HG03159 (cell line): ENCODE results near the gene MPPED1.

ENCODE experiments used
- ATAC-seq: cut with Tn5 transposase; IDR thresholded peaks from one replicate; pipeline ENCODE4 v1.9.1; 2021; ENCODE audit warnings: mild to moderate bottlenecking, moderate library complexity; ENCODE audit not compliant: unreplicated experiment

MPPED1 gene

DNA sequence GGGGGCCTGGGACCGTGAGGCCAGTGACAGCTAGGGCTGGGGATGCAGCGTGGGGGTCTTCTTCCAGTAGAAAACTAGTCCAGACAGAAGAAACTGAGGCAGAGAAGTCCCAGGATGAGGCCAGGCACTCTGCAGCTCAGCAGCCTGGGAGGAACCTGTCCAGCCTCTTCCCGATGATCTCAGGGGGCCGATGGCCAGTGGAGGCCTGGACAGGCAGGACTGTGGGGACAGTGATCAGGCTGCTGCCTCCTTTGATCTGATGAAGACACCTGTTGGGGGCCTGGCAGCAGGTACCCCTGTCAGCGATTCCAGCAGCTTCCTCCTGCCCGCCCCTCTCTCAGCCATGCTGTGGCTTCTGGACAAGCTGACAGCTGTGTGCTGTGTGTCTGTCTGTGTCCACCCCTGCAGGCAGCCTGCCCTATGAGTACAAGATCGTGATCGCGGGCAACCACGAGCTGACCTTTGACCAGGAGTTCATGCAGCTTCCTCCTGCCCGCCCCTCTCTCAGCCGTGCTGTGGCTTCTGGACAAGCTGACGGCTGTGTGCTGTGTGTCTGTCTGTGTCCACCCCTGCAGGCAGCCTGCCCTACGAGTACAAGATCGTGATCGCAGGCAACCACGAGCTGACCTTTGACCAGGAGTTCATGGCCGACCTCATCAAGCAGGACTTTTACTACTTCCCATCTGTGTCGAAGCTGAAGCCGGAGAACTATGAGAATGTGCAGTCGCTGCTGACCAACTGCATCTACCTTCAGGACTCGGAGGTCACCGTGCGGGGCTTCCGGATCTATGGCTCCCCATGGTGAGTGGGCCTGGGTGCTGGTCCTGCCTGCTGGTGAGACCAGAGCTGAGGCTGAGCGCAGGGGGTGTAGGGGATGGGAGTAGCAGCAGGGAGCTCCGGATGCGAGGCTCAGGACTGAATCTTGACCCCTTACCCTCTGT, 62.6 kb downstream of the MPPED1 start:
- no peak for ATAC-seq

DNA sequence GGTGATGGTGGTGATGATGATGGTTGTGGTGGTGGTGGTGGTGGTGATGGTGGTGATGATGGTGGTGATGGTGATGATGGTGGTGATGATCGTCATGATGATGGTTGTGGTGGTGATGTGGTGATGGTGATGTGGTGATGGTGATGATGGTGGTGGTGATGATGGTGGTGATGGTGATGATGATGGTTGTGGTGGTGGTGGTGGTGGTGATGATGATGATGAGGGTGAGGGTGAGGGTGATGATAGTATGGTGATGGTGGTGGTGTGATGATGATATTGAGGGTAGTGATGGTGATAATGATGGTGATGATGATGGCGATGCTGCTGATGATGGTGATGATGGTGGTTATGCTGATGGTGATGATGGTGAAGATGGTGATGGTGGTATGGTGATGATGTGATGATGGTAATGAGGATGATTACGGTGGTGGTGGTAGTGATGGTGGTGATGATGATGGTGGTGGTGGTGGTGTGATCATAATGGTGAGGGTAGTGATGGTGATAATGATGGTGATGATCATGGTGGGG, 63.8 kb downstream of the MPPED1 start:
- no peak for ATAC-seq

DNA sequence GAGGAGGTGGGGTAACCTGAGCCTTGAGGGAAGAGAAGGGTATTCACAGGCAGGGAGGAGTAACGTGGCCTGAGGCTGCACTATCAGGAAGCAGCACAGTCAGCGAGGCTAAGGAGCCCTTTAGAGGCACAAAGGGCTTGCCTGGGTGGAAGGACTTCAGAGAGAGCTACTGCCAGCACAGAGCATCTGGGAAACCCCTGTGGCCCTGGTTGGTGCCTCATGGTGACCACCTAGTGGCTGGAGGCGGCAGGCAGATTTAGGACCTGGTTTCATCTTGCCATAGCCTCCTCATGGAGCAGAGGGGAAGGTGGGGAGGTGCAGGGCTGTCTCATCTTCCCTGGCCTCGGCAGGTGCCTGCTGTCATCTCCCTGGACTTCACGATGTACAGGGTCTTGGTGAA, 64.5 kb downstream of the MPPED1 start:
- no peak for ATAC-seq

DNA sequence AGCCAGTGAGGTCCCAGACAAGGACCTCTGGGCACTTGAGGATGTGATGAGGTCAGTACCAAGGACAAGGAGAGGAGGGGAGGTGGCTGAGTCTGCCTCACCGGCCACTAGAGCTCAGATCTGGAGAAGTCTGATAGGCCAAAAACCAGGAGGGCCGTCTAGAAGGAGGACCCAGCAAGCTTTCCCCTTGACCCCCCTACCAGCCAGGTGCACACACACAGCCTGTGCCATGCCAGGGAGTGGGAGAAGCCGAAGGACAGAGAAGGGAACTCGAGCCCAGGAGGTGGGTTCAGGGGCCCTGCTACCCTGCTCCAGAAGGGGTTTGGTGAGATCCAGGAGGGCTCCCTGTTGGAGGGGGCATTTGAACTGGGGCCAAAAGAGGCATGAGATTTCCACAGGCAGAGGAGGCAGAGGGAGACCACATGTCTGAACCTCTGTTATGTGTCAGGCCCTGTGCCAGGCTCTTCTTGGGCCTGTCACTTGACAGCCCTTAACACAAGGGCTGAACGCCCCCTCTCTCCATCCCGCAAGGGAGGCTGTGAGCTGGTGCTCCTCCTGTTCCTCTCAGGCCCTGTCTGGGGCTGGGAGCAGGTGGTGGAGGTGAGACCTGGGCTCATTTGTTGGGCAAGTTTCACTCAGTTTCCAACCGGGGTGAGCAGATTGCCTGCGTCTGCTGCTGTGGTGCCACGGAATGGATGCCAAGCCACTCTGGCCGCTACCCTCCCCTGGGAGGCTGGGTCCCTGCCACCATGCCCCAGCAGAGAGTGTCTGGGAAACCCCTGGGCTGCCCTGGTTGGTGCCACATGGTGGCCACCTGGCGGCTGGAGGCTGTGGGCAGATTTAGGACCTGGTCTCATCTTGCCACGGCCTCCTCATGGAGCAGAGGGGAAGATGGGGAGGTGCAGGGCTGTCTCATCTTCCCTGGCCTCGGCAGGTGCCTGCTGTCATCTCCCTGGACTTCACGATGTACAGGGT, 65.2 kb downstream of the MPPED1 start:
- no peak for ATAC-seq

DNA sequence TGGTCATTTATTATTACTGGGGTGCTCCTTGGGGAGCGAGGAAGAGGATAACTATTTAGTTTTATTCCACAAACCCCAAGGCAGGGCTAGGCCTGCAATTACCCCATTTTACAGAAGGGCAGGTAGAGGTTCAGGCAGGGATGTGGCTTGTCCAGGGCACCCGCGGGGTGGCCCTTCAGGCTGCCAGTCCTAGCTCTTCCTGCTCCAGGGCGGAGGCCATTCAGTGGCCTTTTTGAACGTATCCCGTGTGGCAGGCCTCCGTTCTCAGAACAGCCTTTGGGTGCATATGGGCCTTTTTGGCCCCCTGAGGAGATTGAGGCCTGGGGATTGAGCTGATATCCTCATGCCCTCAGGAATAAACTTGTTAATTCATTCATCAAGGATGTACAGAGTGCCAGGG, 66.2 kb downstream of the MPPED1 start:
- ATAC-seq: no peak

DNA sequence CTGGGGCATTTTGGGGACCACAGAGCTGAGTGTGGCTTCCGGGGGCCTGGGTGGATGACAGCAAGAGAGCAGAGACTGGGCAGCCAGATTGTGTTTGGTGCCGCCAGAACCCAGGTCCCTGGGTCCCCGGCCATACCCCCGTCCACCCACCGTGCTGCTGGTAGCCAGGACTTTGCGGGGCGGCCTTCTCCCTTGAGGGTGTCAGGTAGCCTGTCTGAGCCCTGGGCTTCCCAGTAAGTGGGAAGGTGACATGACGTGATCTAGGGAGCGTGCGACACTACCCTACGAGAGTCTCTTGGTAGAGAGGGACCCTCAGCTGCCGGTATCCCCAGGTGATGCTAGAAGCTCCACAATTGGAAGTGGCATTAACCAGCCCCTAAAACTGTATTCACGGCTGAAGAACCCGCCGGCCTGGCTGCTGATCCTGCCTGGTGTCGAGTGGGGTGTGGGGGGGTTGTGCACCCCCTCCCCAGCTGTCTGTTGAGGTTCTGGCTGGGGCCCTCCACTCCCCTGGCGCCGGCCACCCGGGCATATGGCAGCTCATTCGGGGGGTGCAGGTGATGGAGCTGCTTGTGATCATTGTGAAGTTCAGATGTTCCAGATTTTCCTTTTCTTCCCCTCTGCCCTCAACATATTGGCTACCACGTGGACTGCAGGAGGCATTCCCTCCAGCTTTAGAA, 66.9 kb downstream of the MPPED1 start:
- no peak for ATAC-seq

DNA sequence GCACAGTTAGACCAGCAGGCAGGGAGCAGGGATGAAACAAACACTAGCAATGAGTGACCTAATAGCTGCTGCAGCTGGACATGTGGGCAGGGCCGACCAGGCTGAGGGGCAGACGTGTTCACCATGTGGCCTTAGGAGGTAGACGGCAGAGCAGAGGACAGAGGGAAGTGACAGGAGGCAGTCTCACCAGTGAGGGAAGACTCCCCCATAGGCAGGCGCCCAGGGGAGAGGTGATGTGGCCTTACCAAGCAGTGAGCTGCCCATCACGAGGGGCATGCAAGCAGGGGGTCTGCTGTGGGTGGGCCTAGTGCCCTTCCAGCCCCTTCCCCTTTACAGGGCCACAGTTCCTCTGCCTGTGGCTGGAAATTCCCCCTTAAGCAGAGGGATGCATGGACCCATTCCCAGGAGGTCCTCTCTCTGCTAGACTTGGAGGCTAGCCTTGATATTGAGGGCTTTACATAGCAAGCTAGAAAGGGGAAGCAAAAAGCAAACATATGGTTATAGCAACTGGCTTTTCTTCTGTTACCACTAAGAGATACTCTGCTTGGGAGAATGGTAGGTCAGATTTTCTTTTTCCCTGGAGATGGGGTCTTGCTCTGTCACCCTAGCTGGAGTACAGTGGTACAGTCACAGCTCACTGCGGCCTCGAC, 67.6 kb downstream of the MPPED1 start:
- ATAC-seq: no peak

DNA sequence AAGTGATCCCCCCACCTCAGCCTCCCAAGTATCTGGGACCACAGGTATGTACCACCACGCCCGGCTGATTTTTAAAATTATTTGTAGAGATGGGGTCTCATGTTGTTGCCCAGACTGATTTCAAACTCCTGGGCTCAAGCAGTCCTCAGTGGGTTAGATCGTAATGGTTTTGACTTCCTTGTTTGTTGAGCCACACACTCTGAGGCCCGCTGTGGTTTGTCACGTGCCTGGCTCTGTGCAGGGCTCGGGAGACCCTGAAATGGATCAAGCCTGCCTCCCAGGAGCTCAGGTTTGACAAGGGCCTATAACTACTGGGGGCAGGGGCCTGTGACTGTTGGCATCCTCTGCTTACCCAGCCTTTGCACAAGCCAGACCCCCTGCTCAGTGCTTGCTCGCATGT, 68.1 kb downstream of the MPPED1 start:
- ATAC-seq: no peak

DNA sequence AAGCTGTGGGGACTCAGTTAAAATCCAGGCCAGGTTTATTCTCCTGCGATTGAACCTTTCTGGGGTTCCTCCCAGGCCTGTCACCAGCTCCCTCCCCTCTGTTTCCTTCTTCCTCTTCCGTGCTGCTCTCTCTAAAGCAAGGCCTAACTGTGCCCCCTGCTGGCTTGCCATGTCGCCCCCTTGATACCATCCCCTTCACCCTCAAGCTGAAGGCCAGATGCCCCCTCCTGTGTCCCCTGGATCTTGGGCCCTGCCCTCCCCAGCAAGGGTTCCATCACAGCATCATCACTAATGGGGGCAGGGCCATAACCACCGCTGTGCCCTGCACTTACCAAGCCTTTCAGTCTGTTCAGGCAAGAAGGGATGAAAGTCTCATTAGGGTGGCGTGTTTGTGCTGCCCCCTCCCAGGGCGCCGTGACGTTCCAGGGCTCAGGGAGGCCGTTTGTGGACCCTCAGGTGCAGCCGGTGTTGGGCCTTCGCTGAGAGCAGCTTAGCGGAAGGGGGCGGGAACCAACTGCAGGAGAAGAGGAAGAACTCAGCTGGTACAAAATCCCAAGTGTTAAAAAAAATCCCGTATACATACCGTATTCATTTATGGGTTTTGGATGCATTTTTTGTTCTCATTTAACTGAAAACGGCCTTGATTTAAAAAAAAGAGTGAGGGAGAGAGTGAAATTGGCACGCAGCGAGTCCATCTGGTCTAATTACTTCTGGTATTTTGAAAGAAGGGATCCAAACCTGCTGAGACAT, 69.9 kb downstream of the MPPED1 start:
- ATAC-seq: no peak

DNA sequence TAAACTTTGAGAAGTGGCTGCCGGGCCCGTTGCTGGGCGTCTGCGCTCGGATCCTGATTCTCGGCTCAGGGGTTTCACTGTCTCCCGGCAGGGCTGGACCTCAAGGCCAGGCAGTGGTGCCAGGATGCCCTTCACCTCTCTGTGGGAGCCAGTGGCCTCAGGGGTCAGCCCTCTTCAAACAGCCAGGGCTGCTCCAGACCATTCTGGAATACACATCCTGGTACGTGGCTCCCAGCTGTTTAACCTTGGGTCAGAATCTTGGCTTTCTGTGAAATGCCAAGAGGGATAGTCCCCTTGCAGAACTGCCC, 70.5 kb downstream of the MPPED1 start:
- no peak for ATAC-seq

DNA sequence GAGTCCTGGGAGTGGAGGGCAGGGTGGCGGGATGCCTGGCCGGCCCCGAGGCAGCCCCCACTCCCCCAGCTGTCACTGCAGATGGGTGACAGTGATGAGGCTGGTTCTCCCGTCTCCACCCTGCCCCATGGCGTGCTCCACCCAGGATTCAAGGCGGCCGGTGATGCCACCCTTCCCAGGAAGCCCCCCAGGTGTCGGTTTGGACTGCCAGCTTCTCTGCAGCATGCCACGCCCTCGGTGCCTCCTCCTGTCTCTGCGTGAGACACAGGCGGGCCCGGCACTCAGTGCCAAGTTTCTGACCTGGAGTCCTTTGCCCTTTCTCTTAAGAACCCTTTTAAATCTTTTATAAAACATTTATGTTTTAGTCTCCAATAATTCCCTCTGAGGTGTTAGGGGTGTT, 71.5 kb downstream of the MPPED1 start:
- no peak for ATAC-seq

DNA sequence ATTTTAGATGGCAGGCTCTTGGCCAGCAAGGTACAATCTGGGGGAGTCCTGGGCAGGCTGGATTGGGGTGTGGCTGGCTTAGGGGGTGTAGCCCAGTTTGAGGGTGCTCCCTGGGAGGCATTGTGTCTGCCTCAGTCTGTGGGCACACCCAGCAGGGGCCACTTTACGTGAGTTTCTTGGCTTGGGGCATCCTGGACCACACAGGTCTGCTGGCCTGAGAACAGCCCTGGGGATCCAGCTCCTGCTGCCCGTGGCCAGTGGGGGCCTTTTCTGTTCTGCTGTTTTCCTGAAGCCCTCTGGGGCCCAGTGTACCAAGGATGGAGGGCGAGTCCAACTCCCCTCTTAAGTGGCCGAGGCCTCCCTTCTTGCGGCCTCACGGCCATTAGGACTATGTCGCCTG, 71.9 kb downstream of the MPPED1 start:
- ATAC-seq: no peak

DNA sequence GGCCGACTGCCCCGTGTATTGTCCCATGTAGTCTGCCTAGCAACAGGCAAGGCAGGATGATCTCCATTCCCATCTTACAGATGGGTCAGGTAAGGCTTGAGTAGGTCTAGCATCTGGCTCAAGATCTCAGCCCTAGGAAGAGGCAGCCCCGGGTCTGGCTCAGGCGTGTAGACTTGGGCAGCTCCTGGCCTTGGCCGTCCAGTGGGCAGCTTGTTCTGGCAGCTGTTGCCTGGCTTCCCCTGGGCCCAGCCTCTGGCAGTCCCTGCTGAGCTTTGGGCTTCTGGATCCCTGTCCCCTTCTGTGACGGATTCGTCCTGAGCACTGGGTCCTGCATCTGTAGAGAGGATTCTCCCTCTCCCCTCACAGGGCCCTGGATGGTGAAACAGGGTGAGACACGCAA, 72.4 kb downstream of the MPPED1 start:
- no peak for ATAC-seq

DNA sequence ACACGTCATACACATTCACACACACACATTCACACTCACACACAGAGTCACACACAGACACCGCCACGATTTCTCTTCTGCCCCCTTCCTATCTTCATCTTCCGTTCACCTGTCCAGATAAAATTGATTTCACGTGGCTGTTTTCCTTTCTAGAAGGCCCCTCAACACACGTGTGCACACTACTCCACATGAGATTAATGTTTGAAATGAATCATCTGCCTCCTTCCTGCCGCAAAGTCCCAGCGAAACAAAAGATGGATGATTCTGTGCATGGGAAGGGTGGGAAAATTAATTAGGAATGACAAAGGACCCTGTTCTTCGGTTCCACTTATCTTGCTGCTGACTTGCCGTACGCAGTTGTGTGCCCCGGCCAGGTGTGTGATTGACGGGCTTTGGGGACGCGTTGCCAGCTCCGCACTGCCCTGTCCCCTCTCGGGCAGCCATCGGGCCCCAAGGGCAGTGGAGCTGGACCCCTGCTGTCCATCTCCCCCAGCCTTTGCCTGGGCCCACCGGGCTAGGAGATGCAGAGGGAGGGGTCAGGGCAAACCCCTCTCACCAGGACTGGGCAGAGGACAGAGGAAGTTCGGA, 73.8 kb downstream of the MPPED1 start:
- no peak for ATAC-seq

DNA sequence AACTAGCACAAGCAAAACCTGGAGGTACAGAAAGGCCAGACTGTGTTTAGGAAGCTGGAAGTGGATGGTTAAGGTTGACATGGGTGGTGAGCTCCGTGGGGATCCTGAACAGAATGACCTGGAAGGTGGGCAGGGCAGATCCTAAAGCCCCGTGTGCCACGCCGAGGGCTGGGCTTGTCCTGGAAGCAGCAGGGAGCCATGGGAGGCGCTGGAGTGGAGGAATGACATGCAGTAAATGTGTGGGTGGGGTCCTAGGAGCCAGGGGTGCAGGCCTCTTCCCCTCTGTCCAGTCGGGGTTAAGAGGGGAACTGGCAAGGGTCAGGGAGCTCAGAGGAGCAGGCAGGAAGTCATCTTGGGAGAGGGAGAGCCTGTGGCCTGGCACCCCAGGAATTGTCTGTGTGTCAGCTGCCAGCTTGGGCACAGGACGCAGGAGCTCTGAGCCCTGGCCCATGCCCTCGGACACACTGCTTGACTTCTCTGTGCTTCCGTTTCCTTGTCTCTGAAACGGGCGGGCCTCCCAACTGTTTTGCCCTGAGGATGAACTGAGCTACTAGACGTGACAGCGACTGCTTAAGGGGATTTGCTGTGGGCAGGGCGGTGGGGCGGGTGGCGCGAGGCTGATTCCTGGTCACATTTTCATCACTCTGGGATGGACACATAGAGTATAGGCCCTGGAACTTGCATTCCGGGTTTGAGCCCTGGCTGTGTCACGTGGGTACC, 75.7 kb downstream of the MPPED1 start:
- ATAC-seq: no peak

DNA sequence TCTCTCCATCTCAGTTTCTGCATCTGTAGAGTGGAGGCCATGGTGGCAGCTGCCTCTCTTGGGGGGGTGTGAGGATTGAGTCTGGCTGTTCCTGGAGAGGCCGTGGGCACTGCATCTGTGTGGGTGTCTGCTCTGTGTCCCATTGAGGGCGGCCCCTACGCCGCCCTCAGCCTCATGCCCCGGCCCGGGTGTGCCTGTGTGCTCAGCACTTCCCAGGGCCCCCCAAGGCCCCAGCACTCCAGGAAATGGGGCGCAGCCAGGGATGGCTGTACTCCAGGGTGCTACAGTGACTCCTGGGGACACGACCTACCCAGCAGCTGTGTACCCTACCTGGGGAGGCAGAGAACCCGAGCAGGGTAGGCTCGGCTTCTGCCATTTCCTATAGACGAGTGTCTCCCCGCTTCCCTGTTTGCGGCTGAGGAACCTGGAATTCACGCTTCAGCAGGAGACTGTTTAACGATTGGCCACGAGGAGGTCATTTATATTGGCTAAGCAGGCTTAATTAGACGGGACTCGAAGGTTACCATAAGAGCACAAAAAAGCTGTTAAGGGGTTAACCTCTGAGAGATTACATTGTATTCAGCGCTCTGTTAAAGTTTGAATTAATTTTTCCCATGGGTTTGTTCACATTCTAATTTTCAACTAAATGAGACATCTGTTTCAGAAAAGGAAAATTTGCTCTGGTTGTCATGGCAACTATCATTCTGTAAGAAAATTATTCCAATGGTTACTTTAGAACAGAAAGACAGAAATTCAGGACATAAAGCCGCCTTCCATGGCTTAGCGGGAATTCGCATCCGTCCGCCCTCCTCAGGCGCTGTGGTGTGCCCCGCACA, 76.4 kb downstream of the MPPED1 start:
- ATAC-seq: no peak

DNA sequence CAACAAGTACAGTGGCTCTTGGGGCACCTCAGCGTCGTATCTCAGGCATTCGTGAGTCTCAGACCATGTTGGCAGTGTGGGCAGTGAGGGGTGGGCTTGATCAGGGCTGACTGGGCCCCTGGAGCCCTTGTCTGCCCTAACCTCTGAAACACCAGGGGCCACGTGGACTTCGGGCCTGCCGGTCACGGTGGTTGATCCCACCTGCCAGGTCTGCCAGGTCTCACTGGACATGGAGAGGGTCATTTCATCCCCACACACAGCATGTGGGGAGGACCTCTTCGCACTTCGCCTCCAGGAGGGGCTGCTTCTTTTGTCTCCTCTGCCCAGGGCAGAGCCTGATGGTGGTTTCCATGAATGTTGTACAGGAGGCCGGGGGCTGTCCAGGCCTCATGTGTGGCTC, 77.1 kb downstream of the MPPED1 start:
- no peak for ATAC-seq

DNA sequence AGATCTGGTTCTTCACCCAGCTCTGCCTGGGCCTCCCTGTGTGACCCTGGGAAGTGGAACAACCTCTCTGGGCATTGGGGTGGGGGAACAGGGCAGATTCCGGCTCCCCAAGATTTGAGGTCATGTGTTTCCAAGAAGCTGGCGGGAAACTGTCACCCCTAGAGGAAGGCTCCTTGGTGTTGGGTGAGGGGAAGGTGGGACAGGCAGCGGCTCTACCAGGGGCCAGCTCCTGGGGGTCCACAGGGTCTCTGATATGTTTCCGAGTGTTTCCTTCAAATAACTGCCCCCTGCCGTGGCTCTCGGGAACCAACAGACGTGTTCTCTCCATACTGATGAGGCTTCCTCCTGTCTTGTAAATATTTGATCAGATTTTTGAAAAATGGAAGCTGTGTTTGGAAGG, 78.5 kb downstream of the MPPED1 start:
- no peak for ATAC-seq
